Right lobe of liver (tissue), 6 donors: ENCODE measurements around the gene TCP10L. TPM values are rescaled to one million over a fixed set of nuclear protein-coding genes. Genes with fewer than 3 reads are reported as not detected.

Source experiments
- ATAC-seq, 4 donors: fragments of 200-7000 bp; cut with Tn5 transposase; one replicate each; pipeline ENCODE4 v1.9.1; 2020; ENCODE audit warnings: mild to moderate bottlenecking in 4 of 4, moderate library complexity in 4 of 4
- DNase-seq, 3 donors: peaks; one replicate each; pipeline ENCODE4 v3.0.0-alpha.2; 2020
- H3K27ac ChIP-seq, 3 donors: fragments of 200-600 bp; one replicate each; pipeline ENCODE4 v1.8.0; 2022
- H3K27me3 ChIP-seq, 2 donors: fragments of 200-600 bp; one replicate each; pipeline ENCODE4 v1.8.0; 2022
- H3K36me3 ChIP-seq, 4 donors: fragments of 200-600 bp; sonication (generic) in 1 of 4; one replicate each; pipeline versions ENCODE4 v1.5.1 to v1.8.0; 2017 to 2022; ENCODE audit warnings: control low read depth in 1 of 4
- H3K4me1 ChIP-seq, 4 donors: fragments of 200-600 bp; sonication (generic) in 1 of 4; one replicate each; pipeline versions ENCODE4 v1.5.1 to v1.8.0; 2017 to 2022; ENCODE audit warnings: control low read depth in 1 of 4
- H3K4me3 ChIP-seq, 3 donors: fragments of 200-600 bp; one replicate each; pipeline ENCODE4 v1.8.0; 2022
- H3K9me3 ChIP-seq, 4 donors: fragments of 200-600 bp; sonication (generic) in 1 of 4; one replicate each; pipeline versions ENCODE4 v1.5.1 to v1.8.0; 2017 to 2022; ENCODE audit warnings: control low read depth in 1 of 4
- POLR2A ChIP-seq: fragments of 450-650 bp; IDR thresholded peaks from one replicate; pipeline ENCODE4 v1.6.1; 2017; ENCODE audit warnings: antibody characterized with exemption, mild to moderate bottlenecking
- WGBS: methylation state at CpG from one replicate; pipeline ENCODE4 v1.1.6; 2018; ENCODE audit warnings: low coverage, low lambda C conversion rate; ENCODE audit not compliant: insufficient coverage; ENCODE audit errors: missing lambda C conversion rate; 5-methylcytosine and 5-hydroxymethylcytosine counted together
- intact Hi-C, 2 donors: fragments of 100-400 bp; cut with DNase I; formaldehyde crosslinking; loops; one replicate each; pipeline versions ENCODE4 v1.11.2 to v1.14.1; 2022
- total RNA-seq, 6 experiments: library from RNA; depleted of rRNA in 2 of 6; stranded (reverse); fragments of >200 nt in 2 of 6; fragmentation: NEBNext Ultra II Directional in 3 of 6; extraction: Animal tissue kit (Norgen Biotek cat#: 25700) in 3 of 6; gene quantifications; one replicate each; pipeline versions ENCODE4 v1.1.0 to v1.2.4, GENCODE V29; 2016 to 2023
- TF ChIP-seq, protein P1 (sequence below), 4 donors: fragments of 200-600 bp in 3 of 4; fragments of 450-650 bp in 1 of 4; IDR thresholded peaks; one replicate each; pipeline versions ENCODE4 v1.5.1 to v1.8.0; 2016 to 2022; ENCODE audit warnings: antibody characterized with exemption in 4 of 4, mild to moderate bottlenecking in 2 of 4
- donor health status: DM: no; HTN: yes; CAD: no.
- donor health status: DM: no; HTN: no; CAD: no.
- donor health status: DM: no; HTN: no; CAD: no.
- donor health status: DM: no; HTN: yes; CAD: no.
- donor health status: DM: no; HTN: yes; CAD: no.

The TCP10L gene
- total RNA-seq, 6 experiments from 2014 or later, result 1.5 to 7.1 (median 3.8) TPM

DNA sequence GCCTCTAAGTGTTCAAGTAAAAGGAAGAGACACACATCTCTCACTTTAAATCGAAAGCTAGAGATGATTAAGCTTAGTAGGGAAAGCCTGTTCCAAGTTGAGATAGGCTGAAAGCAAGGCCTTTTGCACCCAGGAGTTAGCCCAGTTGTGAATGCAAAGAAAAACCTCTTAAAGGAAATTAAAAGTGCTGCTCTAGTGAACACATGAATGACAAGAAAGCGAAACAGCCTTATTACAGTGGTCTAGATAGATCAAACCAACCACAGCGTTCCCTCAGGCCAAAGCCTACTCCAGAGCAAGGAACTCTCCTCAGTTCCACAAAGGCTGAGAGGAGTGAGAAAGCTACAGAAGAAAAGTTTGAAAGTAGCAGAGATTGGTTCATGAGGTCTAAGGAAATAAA, 14.9 kb downstream of the TCP10L start:
- H3K4me1 ChIP-seq, result peaks cover 0 to 4% (median 0%) of the 10 kb centered on the region in 4 donors
- ATAC-seq, result no peak

DNA sequence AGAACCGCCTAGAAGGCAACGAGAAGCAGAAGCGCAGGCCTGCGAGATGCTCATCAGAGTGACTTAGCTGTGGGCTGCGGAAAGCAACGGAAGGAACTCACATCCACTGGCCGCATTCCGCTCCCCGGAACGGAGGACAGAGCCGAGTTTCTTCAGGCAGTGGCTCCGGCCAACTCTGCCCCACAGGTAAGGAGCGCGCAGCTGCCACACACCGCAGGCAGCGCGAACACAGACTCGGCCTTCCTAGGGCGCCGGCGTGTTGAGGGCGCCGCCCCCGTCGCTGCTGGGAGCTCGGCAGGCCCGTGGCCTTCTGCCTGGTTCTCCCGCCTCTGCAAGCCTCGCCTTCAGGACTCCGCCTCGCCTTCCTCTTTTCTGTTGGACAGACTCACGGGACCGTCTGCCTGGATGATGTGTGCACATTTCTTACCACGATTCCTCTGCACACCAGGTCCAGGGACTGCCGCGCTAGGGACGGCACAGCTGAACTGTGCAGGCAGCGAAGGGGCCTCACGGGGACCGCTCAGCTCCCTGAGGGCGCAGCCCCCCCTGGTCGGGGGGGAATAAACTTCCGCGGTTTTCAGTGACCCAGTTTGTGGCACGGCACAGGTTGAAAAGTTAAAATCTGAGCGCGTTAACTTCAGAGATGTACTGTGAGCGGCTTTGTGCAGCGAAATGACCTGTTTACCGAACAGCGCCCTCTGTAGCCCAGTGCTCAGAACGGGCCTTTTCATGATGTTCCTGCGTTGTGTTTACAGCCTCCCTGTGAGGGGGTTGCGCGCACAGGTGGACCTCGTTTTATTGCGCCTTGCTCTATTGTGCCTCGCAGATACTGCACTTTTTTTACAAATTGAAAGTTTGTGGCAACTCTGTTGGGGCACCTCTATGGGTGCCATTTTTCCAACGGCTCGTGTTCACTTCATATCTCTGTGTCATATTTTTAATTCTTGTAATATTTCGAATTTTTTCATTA, 15.8 kb downstream of the TCP10L start:
- no peak for TF ChIP-seq POLR2A
- TF ChIP-seq, protein P1, sequence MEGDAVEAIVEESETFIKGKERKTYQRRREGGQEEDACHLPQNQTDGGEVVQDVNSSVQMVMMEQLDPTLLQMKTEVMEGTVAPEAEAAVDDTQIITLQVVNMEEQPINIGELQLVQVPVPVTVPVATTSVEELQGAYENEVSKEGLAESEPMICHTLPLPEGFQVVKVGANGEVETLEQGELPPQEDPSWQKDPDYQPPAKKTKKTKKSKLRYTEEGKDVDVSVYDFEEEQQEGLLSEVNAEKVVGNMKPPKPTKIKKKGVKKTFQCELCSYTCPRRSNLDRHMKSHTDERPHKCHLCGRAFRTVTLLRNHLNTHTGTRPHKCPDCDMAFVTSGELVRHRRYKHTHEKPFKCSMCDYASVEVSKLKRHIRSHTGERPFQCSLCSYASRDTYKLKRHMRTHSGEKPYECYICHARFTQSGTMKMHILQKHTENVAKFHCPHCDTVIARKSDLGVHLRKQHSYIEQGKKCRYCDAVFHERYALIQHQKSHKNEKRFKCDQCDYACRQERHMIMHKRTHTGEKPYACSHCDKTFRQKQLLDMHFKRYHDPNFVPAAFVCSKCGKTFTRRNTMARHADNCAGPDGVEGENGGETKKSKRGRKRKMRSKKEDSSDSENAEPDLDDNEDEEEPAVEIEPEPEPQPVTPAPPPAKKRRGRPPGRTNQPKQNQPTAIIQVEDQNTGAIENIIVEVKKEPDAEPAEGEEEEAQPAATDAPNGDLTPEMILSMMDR (IDR thresholded peaks at IDR 0.05), result peak; percentile 64 to 78 (median 70)
- DNase-seq (peak; percentile 76 to 81 (median 77)), ATAC-seq (peak; percentile 95 to 96 (median 96))
- H3K4me1 ChIP-seq, result peaks cover 0 to 4% (median 0%) of the 10 kb centered on the region in 4 donors
- H3K9me3 ChIP-seq, result no peaks in the 10 kb centered on the region
- WGBS, result 9% methylated on average over 26 of the region's 61 CpGs
- no peaks in the 10 kb centered on the region for H3K36me3 ChIP-seq
- H3K27ac ChIP-seq, result peak overlapping the region; percentile 40 to 66 (median 65)
- no peaks in the 10 kb centered on the region for H3K27me3 ChIP-seq
- intact Hi-C loops, result no loop called here
- H3K4me3 ChIP-seq, result peak overlapping the region; percentile 55 to 66 (median 65)

More for the DNA sequence above, 14.9 kb downstream of the TCP10L start:
- WGBS, result 89% methylated on average over 3 of the region's 3 CpGs
- no peak overlapping the region for H3K4me3 ChIP-seq
- no peaks in the 10 kb centered on the region for H3K9me3 ChIP-seq
- TF ChIP-seq, protein P1 (IDR thresholded peaks at IDR 0.05), result no peak
- TF ChIP-seq POLR2A, result no peak
- no peaks in the 10 kb centered on the region for H3K36me3 ChIP-seq
- DNase-seq, result no peak
- no peak overlapping the region for H3K27ac ChIP-seq
- intact Hi-C loops, result no loop called here
- H3K27me3 ChIP-seq, result no peaks in the 10 kb centered on the region

DNA sequence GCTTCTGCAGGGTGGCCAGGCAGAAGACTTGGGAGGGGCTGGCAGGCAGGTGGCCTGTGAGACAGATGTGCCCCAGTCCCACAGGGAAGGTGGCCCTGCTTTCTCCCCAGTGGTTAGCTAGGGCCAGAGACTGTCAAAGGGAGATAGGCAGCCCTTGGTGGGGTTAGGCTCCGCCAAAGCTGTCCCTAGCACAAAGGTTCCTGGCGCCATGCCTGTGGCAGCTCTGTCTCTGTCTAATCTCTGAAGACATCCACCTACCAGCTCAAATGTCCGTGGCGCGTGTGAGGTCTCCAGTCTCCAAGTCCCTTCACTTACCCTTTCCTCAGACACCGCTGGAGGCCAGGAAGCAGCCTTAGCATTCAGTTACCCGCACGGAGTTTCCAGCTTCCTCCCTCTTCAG, 17.7 kb downstream of the TCP10L start:
- DNase-seq (no peak), ATAC-seq (no peak)
- WGBS, result 95% methylated on average over 3 of the region's 8 CpGs
- Histone ChIP-seq H3K4me1 (peaks cover 0 to 4% (median 0%) of the 10 kb centered on the region in 4 donors), H3K9me3 (no peaks in the 10 kb centered on the region), H3K36me3 (no peaks in the 10 kb centered on the region), H3K27me3 (no peaks in the 10 kb centered on the region), H3K4me3 (no peak overlapping the region), H3K27ac (no peak overlapping the region)
- intact Hi-C loops, result no loop called here
- TF ChIP-seq, protein P1 (IDR thresholded peaks at IDR 0.05), result no peak
- no peak for TF ChIP-seq POLR2A

DNA sequence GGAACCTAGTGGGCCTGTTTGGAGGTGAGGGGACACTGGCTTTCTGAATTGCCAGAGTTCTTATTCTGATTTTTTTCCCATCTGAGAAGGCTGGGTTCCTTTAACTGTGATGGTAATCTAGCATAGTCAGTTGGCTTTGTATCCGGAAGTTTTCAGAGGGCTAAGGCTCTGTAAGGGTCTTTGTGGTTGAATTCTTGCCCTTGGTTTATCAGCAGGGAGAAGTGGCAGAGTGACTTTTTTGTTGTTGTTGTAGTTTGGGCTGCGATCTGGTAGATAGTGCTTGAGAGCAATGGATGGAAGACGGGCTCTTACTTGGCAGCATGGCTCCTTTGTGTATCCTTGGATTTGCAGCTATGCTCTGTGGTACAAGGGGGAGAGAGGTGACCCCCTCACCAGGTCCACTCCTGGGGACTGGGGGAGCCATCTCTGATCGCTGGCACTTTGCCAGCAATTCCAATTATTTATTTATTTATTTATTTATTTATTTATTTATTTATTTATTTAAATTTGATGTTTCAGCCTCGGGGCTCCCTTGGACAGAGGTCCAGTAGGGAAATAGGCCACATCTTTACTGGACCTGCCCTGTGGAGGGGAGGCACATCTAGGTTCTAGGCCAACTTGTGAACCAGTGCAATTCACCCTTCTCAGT, 18.5 kb downstream of the TCP10L start:
- intact Hi-C loops, result no loop called here
- Histone ChIP-seq H3K36me3 (no peaks in the 10 kb centered on the region), H3K4me3 (no peak overlapping the region), H3K27ac (no peak overlapping the region), H3K4me1 (peaks cover 0 to 4% (median 0%) of the 10 kb centered on the region in 4 donors), H3K9me3 (no peaks in the 10 kb centered on the region), H3K27me3 (no peaks in the 10 kb centered on the region)
- no peak for DNase-seq
- ATAC-seq, result no peak
- 66% methylated on average over 5 of the region's 5 CpGs for WGBS
- TF ChIP-seq, protein P1 (IDR thresholded peaks at IDR 0.05), result no peak
- no peak for TF ChIP-seq POLR2A
